HG02870 (cell line): Measurements from ENCODE around the gene CCDC122.
"Not testable (repeated sequence)": the region's sequence is repeated elsewhere in the genome, so short reads cannot be mapped to it uniquely, and the experiment has no call there.

ENCODE experiments used
- ATAC-seq: cut with Tn5 transposase; IDR thresholded peaks from one replicate; pipeline ENCODE4 v1.9.1; 2021; ENCODE audit warnings: mild to moderate bottlenecking, moderate library complexity; ENCODE audit not compliant: unreplicated experiment

The CCDC122 gene

DNA sequence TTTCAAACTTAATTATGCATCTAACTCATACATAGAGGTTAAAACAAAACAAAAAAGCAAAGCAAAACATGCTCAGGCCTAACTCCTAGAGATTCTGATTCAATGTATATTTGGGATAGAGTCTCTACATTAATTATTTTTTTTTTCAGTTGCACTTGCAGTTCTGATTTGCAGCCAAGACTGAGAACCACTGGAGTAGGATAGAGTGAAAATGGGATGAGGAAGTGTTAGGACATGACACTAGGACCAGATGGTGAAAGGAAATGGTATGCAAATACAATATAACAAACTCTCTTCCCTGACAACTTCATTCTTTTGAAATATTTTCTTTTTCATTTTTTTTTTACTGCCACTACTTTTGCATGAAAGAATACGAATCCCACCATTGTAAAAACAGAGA lies 1.8 kb downstream of the CCDC122 start:
- no peak for ATAC-seq

DNA sequence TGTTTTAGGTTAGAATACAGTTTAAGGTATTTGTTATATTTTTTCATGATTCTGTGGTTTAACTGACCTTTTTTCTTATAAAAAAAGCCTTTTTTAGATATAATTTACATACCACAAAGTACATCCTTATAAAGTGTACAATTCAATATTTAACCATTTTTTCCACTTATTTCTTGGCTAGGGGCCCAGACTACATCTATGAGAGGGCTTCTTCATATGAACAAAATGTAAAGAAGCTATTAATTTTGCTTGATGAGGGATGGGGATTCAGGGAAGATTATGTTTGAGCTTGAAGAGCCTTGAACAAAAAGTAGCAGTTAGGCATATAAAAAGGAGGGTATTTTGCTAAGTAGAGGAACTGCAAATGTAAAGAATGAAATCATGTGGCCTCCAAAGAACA lies 2.2 kb downstream of the CCDC122 start:
- no peak for ATAC-seq

DNA sequence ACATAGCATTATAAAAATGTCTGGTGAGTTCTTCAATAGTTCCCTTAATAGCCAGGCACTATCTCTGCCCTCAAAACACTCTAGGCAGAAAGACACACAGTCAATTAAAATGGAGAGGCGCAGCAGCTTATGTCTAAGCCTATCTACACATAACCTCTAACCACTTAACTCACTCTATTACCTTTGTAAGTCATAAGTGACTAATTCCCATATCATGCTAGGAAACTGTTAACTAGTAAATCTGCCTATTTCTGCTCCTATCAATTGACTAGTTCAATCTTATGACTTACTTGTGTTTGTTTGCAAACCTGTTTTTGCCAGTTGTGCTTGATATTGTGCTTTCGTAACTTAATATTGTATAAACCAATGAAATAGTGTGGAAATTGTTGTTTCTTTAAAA lies 3.2 kb downstream of the CCDC122 start:
- no peak for ATAC-seq

DNA sequence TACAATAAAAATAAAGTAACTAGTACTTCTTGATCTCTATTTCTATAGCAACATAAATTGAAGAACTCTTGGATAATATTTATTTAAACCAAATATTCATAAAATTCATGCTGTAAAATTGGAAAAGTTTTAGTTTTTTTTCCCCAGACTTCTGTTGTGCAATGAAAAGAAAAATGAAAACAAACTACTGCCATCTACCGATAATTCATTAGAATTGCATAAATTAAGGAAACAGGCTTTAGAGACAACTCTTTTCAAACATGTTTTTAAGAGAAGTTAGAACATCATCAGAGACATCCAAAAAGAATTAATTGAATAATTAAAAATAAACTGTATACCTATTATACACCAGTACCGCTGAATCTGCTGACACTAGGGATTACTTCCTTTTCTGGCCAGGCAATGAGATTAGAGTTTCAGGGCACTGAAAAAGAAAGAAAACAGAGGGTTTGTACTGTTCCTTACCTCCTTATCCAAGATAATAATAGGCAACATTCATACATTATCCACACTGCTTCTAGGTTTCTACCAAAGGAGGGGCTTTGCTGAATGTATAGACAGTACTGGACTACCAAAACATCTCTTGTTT lies 4.9 kb downstream of the CCDC122 start:
- no peak for ATAC-seq

DNA sequence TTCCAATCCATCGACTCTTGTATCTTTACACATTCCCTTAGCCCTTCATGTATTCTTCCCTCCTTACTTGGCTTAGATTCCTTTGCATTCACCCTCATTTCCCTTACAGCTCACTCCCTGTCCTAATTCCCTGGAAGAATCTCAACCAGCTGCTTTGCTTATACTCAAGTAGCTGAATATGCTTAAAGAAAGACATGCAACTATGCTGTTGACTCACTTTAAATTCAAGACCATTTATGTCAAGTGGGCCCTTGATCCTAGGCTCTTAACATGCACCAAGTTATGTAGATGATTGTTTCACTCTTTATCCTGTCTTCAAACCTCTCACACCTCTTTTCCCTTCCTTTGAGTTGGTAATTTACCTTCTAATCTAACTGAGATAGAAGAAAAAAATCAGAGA lies 7.4 kb downstream of the CCDC122 start:
- no peak for ATAC-seq

DNA sequence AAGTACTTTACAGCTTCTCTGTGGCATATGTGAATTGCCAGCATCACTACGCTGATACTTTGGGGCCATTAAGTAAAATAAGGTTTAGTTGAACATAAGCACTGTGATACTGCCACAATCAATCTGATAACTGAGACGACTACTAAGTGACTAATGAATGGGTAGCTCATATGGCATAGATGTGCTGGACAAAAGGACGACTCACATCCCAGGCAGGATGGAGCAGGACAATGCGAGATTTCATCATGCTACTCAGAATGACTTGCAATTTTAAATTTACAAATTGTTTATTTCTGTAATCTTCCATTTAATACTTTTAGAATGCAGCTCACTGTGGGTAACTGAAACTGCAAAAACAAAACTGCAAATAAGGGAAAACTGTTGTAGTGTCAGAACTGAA lies 13.6 kb downstream of the CCDC122 start:
- no peak for ATAC-seq

DNA sequence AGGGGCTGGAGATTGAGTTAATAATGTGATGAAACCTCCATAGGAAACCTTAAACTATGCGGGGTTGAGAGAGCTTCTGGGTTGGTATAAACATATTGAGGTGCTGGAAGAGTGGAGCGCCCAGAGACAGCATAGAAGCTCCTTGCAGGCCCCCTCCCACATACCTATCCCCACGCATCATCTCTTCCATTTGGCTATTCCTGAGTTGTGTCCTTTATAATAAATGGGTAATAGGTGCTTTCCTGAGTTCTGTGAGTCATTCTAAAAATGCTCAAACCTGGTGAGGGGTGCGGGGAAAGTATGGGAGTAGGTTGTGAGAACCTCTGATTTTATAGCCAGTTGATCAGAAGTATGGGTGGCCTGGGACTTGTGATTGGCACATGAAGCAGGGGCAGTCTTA lies 14.6 kb downstream of the CCDC122 start:
- ATAC-seq: no peak

DNA sequence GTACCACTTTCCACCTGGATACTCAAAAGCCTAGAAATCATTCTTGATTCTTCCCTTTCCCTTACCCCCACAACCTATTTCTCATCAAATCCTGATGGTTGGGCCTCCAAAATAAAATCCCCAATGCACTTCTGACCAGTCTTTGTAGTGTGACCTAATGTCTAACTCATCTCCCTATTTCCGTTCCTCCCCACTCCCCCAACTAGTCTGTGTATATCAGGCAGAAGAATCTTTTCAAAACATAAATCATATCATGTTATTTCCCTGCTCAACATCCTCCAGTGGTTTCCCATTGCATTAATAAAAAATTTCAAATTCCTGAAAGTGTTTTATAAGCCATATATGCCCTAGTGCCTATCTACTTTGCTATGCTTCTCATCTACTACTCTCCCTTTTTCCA lies 17.7 kb downstream of the CCDC122 start:
- ATAC-seq: no peak

DNA sequence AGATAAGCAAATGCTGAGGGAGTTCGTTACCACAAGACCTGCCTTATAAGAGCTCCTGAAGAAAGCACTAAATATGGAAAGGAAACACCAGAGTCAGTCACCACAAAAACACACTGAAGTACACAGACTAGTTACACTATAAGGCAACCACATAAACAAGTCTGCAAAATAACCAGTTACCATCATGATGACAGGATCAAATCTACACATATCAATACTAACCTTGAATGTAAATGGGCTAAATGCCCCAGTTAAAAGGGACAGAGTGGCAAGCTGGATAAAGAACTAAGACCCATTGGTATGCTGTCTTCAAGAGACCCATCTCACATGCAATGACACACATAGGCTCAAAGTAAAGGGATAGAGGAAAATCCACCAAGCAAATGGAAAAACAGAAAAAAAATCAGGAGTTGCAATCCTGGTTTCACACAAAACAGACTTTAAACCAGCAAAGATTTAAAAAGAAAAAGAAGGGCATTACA lies 26.6 kb downstream of the CCDC122 start:
- no peak for ATAC-seq

DNA sequence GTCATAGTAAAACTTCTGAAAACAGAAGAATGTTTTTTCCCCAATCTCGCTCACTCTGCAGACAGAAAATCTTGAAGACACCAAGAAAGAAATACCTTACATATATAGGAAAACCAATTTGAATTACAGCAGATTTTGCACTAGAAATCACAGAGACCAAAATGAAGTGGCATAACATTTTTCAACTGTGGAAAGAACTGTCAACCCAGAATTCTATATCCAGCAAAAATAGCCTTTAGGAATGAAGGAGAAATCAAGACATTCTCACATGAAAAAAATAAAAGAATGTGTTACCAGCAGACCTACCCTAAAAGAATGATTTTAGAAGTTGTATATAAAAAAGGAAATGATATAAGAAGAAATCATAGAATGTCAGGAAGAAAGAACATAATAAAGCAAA lies 28.7 kb downstream of the CCDC122 start:
- no peak for ATAC-seq

DNA sequence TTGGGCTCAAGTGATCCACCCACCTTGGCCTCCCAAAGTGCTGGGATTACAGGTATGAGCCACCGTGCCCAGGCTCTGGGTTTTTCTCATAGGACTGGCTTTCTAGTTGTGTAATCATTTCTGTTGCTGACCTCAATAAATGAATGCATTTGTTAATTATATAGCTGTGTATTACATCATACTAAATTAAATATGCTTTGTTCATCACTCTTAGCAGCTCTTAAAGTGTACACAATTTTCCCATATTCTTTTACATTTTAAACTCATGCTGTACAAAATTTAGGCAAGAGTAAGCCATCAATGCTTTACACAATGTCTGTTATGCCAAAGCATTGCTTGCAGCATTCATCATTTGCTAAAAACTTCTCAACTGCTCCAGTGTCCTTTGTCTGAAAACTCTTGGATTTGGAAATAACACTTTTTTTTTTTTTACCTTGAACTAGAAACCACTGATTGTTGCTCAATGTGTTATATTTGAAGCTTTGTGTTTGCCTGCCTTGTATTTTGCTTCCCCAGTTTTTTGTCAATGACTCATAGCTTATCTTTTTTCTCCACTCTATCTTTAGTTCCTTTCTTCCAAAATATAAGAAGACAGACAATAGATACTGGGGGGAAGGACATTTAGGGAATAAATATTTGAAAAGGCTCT lies 31.4 kb downstream of the CCDC122 start:
- ATAC-seq: no peak

DNA sequence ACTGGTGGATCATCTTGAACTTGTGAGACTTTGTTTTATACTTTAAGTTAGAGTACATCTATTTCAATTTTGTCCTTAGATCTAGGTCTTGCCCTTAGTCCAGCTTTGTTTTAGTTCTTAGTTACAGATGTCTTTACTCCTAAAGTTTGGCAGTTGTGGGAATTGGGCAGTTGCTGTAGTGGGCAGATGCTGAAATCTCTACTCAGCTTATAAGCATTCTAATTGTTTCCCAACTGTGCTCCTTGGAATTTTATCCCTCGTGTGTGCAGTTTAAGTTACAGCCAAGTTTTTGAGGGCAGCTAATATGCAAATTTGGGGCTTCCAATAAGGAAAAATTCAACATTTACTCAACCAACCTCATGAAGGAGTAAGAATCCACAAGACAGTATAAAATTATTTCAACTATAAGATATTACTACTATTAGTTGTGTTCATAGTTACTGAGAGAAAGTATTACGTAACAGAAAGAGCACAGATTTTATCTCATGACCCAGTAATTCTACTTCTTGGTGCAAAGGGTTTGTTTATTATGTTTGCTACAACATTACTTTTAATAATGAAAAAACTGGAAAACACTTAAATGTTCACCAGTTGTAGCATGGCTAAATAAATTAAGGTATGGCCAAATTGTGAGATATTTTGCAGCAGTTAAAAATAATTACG lies 32.9 kb downstream of the CCDC122 start:
- no peak for ATAC-seq

DNA sequence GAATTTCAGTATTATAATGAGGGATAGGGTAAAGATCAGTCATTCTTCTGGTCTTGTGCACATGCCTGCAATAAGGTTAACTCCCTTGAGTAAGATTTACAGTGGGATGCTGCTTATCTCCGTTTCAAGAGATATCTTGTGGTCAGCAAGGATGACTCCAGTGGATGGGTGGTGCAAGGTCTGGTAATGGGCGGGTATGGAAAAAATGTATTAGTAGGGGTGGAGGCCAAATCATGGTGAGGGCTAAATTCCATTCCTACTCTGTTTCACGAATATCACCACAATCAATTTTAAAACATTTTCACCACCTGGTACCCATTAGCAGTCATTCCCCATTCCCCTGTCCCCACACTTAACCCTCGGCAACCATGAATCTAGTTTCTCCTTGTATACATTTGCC lies 40.6 kb downstream of the CCDC122 start:
- no peak for ATAC-seq

DNA sequence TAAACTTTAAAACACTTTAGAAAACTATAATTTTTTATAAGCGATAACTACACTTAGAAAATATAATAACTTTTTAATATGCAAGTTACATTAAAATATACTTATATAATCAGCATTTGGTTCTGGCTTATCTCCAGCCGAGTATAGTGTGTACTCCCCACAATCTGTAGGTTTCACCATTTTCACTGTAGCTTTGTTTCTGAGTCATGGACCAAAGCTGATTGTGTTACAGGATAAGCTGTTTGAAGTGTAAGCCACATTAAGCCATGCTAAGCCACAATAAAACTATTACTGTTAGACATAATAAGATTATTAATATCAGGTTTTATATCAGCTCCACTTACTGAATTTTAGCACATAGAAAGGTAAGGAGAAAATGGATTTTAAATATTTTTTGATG lies 43.8 kb downstream of the CCDC122 start:
- ATAC-seq: no peak

DNA sequence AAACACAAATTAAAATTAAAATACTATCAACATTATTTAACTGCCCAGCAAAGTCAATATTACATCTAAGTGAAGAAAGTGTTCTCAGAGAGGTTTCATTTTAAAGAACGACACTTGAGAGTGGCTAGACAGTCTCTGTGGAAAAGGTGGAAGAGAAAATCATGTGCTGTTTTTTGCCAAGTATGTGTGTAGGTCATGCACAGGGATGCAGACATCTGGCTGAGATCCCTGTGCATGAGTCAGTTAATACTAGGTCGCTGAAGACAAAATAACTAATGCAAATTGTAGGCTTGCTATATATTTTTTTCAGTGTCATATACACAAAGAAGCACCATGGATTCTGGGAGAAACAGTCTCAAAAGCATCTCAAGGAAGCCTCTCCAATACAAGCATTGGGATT lies 48.5 kb downstream of the CCDC122 start:
- no peak for ATAC-seq

DNA sequence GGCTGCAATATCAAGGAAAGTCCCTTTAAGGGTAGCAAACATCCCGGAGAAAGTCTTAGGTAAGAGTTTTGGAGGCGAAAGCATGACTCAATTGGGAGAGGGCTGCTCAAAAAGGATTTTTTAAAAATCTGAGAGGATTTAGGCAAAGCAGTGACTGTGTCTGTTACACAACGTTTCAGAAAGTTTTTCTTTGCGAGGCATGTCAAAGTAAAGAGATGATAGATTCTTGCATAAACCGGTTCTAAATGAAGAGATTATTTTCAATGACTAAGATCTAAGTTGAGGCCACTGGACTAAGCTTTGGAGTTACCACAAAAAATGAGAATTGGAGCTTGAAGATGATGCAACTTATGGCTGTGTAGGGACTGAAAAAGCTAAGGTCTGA lies 49.1 kb downstream of the CCDC122 start:
- no peak for ATAC-seq

DNA sequence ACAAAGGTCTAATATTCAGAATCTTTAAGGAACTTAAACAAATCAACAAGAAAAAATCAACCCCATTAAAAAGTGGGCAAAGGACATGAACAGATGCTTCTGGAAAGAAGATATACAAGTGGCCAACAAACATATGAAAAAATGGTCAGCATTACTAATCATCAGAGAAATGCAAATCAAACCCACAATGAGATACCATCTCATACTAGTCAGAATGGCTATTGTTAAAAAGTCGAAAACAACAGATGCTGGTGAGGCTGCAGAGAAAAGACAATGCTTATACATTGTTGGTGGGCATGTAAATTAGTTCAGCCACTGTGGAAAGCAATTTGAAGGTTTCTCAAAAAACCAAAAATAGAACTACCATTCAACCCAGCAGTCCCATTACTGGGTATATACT lies 54.9 kb downstream of the CCDC122 start:
- ATAC-seq: not testable (repeated sequence)

DNA sequence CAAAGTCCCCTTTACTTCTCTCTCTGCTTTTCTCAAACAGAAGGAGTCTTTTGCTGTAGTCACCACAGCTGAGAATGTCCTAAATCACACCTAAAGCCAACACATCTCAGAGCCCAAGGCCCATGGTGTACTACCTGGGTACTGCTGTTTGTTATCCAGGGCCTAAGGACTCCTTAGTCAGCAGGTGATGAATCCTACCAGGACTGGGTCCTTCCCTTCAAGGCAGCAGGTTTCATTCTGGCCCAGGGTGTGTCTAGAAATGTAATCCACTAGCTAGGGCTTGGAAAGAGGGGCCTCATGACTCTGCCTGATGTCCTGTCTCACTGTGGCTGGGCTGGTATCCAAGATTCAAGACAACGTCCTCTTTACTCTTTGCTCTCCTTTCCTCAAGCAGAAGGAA lies 56.6 kb downstream of the CCDC122 start:
- ATAC-seq: no peak

DNA sequence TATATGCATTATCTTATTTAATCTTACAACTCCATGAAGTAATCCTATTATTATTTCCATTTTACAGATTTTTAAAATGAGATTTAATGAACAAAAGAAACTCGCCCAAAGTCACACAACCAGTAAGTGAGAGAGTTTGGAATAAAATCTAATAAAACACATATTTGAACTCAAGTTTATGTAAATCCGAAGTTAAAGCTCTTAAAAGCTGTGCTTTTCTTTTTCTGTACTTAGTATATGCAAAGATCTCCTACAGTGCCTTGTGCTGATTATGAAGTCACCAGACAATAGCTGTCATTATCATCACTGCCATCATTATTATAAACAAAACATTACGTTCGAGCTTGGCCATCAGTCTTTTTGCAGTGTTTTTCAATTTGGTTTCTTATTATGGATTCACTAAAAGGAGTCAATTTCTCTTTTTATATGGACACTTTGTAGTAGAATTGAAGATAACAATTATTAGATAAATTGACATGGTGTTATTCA lies 63.1 kb downstream of the CCDC122 start:
- ATAC-seq: no peak

DNA sequence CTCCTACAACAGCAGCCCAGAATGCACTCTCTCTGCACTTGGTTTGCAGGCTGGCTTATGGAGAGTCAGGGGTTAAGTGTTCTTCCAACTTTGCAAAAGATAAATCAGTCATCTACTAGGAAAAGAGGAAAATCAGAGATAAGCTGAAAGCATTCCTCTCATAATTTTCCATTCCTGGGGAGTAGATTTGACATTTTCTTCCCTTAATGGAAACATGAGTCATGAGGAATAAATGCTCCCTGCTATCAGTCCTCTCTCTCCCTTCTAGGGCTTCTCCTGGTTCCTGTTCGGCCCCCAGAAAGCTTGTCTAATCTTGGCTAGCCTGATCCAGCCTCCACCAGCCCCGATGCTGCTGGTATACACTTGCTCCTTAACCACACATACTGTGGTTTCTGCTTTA lies 64.3 kb downstream of the CCDC122 start:
- ATAC-seq: no peak

DNA sequence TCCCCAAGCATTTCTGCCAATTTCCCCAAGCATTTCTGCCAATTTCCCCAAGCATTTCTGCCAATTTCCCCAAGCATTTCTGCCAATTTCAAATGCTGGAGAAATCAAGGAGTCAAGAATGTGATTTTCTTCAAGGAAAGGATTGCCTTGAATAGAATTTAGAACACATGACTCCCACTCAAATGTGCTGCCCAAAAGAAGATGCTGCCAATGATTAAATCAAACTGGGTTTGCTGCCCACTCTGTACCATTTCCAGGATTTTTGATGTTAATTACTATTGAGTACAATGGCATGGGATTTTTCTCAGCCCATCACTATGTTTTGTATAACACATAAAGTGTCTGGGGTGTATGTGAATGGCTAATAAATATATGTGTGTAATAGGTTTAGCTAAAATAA lies 70.9 kb downstream of the CCDC122 start:
- ATAC-seq: no peak

DNA sequence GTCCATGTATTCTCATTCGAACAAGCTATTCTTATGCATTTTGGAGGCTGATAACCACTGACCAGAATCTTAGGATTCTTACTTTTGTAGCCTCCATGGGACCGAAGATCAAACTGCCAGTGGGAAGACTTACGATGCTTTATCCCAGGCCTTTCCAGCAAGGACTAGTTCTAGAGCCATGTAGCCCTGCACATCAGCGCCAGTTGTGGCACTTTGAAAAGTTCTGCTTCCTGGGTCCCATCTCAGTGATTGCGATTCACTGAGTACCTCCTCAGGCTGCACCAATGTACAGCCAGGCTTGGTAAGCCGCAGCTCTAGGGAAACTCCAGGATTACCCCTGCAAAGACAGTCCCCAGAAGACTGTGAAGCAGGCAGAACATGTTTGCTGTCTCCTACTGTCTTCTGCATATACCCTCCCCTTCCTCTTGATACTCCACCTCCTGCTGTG lies 73.8 kb downstream of the CCDC122 start:
- ATAC-seq: no peak
